Activated T-helper 2 cell treated with anti-CD3 and anti-CD28 coated beads, Interferon-gamma antibody, Interleukin-2, Interleukin-4, amounts not matched to agents 10 μg/mL and 5 μg/mL and 100 μg/mL, durations not matched to agents 14 hours and 24 hours and 36 hours (primary cell): ENCODE measurements around the gene UXS1. TPM values are rescaled to one million over a fixed set of nuclear protein-coding genes. Genes with fewer than 3 reads are reported as not detected.
A peak's percentile ranks its signal among the peaks of the same experiment; 100 is the strongest.
"Not testable (repeated sequence)": the region's sequence is repeated elsewhere in the genome, so short reads cannot be mapped to it uniquely, and the experiment has no call there.

Experiments
- DNase-seq: peaks from one replicate; pipeline ENCODE4 v3.0.0; 2021; ENCODE audit warnings: low spot score
- H3K27ac Mint-ChIP-seq: one replicate; pipeline ENCODE4 v1.8.0; 2021; ENCODE audit warnings: mixed read lengths
- H3K27me3 Mint-ChIP-seq: one replicate; pipeline ENCODE4 v1.8.0; 2021; ENCODE audit warnings: low read depth, mixed read lengths
- H3K36me3 Mint-ChIP-seq: one replicate; pipeline ENCODE4 v1.8.0; 2021; ENCODE audit warnings: low read depth, mixed read lengths
- H3K4me1 Mint-ChIP-seq: one replicate; pipeline ENCODE4 v1.8.0; 2021; ENCODE audit warnings: low read depth, mixed read lengths
- H3K4me3 Mint-ChIP-seq: one replicate; pipeline ENCODE4 v1.8.0; 2021; ENCODE audit warnings: low read depth, mild to moderate bottlenecking, moderate library complexity, mixed read lengths
- H3K9me3 Mint-ChIP-seq: one replicate; pipeline ENCODE4 v1.8.0; 2021; ENCODE audit warnings: mixed read lengths
- intact Hi-C: fragments of 100-400 bp; cut with micrococcal nuclease; formaldehyde crosslinking; loops from one replicate; pipeline ENCODE4 v1.15.1; 2023
- total RNA-seq: library from RNA; stranded (reverse); gene quantifications from 2 replicates; pipeline ENCODE4 v1.2.3, GENCODE V29; 2022

UXS1 gene
- 29.7 and 34.9 TPM in 2 replicates for total RNA-seq

DNA sequence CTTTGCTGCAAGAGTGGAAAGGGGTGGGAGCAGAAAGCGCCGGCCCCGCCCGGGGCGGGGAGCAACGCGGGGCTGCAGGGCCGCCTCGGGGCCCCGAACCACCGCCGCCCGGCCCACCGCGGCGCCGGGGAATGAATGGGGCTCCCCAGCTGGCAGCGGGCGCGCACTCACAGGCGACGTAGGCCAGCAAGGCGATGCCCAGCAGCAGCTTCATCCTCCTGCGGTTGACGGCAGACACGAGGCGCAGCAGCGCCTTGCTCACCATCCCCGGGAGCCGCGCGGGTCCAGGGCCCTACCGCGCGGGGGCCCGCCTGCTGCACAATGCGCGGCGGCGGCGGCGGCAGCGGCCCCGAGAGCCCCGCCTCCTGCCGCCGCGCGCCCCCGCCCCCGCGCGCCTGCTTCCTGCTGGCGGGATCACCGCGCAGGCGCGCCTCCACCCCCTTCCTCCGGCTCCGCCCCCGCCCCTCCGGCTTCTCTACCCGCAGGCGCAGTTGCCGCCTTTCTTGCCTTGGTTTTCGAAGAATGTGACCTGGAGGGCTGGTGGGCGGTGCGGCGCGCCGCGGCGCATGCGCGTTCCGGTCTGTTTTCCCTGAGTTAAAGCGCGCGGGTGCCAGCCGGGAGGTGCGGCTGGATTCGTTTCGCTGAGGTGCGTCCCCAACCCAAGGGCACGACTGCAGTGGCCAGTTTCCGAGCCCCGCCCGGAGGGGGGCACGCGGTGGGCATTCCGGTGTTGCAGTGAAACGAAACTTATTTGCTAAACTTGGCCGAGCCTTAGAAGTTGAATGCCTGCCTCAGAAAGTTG is at the start of gene UXS1:
TSS of gene UXS1 (minus strand) at position 325 of the 802 bp plus-strand sequence. CDS start at position 265, 60 bp downstream.
- Mint-ChIP-seq H3K27ac (peak within 1 kb of the TSS; percentile 75), H3K4me1 (peaks cover 32% of the 10 kb centered on the region), H3K27me3 (peaks cover 18% of the 10 kb centered on the region), H3K4me3 (peak within 1 kb of the TSS; percentile 85), H3K9me3 (no peaks in the 10 kb centered on the region), H3K36me3 (peaks cover 13% of the 10 kb centered on the region)
- DNase-seq = peak; percentile 97
- intact Hi-C loops = loop anchor here (1.0 to 2.0 kb wide), 2 partner anchors 34 to 89 kb away; no protein-coding TSS in a partner anchor

DNA sequence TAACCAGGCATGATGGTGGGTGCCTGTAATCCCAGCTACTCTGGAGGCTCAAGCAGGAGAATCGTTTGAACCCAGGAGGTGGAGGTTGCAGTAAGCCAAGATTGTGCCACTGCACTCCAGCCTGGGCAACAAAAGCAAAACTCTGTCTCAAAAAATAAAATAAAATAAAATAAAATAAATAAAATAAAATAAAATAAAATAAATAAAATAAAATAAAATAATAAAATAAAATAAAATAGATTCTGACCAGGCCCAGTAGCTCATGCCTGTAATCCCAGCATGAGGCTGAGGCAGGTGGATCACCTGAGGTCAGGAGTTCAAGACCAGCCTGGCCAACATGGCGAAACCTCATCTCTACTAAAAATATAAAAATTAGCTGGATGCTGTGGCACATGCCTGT is 45.4 kb upstream of the UXS1 start:
- H3K4me1 Mint-ChIP-seq, intact Hi-C loops, H3K4me3 Mint-ChIP-seq, H3K27me3 Mint-ChIP-seq, DNase-seq, H3K36me3 Mint-ChIP-seq, H3K27ac Mint-ChIP-seq: not testable (repeated sequence)
- H3K9me3 Mint-ChIP-seq = peaks cover 28% of the 10 kb centered on the region

DNA sequence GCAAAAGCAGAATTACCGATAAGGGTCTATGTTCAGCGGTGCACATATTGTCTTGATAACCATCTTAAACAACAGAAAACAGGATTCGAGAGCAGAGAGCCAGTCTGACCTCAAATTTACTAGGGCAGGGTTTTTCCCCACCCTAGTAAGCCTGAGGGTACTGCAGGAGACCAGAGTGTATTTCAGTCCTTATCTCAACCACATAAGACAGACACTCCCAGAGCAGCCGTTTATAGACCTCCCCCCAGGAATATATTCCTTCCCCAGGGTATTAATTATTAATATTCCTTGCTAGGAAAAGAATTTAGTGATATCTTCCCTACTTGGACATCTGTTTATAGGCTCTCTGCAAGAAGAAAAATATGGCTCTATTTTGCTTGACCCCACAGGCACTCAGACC is 41.3 kb upstream of the UXS1 start:
- DNase-seq, H3K27ac Mint-ChIP-seq, H3K4me1 Mint-ChIP-seq, H3K4me3 Mint-ChIP-seq, intact Hi-C loops, H3K36me3 Mint-ChIP-seq, H3K27me3 Mint-ChIP-seq: not testable (repeated sequence)
- H3K9me3 Mint-ChIP-seq = peaks cover 42% of the 10 kb centered on the region

GRCh38 chr2:106233350-106233706 is 39.2 kb upstream of the UXS1 start:
- DNase-seq = no peak
- Mint-ChIP-seq H3K27me3 (peaks cover under 1% of the 10 kb centered on the region), H3K9me3 (peaks cover 42% of the 10 kb centered on the region), H3K27ac (no peak overlapping the region), H3K36me3 (no peaks in the 10 kb centered on the region), H3K4me1 (no peaks in the 10 kb centered on the region), H3K4me3 (no peak overlapping the region)
- intact Hi-C loops = no loop called here

DNA sequence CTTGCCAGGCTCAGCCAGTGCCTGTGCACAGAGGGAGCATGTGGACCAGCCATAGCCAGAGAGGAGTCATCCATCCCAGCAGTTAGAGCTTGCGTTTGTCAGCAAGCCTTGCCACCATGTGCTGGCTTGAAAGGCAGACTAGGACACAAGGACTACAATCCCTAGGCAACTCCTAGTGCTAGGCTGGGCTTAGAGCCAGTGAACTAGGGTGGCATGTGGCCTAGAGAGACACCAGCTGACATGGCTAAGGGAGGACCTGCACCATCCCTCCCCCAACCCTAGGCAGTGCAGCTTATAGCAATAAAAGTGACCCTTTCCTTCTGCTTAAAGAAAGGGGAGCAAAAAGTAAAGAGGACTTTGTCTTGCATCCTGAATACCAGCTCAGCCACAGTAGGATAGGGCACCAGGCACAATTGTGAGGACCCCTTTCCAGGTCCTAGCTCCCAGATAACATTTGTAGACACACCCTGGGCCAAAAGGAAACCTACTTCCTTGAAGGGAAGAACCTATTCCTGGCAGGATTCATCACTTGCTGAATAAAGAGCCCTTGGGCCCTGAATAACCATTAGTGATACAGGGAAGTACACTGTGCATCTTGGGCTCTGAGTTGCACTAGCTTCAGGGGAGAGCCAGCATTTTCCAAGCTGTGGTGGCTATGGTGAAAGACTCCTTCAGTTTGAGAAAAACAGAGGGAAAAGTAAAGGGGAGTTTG is 38.7 kb upstream of the UXS1 start:
- Mint-ChIP-seq H3K36me3 (no peaks in the 10 kb centered on the region), H3K9me3 (peaks cover 42% of the 10 kb centered on the region), H3K4me1 (no peaks in the 10 kb centered on the region), H3K27me3 (peaks cover 1% of the 10 kb centered on the region), H3K4me3 (no peak overlapping the region), H3K27ac (no peak overlapping the region)
- intact Hi-C loops = no loop called here
- no peak for DNase-seq

GRCh38 chr2:106223347-106223746 is 29.2 kb upstream of the UXS1 start:
- Mint-ChIP-seq H3K4me3 (no peak overlapping the region), H3K27ac (no peak overlapping the region), H3K36me3 (no peaks in the 10 kb centered on the region), H3K27me3 (peaks cover 3% of the 10 kb centered on the region), H3K4me1 (no peaks in the 10 kb centered on the region), H3K9me3 (no peaks in the 10 kb centered on the region)
- DNase-seq = no peak
- intact Hi-C loops = no loop called here

- H3K9me3 Mint-ChIP-seq, H3K27ac Mint-ChIP-seq, intact Hi-C loops, H3K4me1 Mint-ChIP-seq, H3K4me3 Mint-ChIP-seq, DNase-seq, H3K36me3 Mint-ChIP-seq, H3K27me3 Mint-ChIP-seq: not testable (repeated sequence)
Measured at GRCh38 chr2:106222057-106222456, 28.0 kb upstream of the UXS1 start.

DNA sequence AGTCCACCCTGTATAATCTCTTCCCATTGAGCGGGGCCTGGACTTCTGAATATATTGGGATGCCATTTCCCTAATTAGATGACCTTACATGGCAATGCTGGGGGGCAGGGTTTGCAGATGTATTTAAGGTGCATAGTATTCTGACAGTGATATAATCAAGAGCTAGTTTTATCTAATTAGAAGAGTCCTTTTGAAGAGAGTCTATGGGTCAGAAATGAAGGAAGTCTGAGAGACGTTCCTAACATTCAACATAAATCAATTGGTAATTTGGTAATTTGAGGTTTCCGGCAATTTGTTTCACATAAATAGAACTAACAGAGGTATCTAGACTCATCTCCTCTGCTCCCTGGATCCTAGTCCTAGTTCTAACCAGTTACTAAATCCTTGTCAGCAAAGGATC is 25.7 kb upstream of the UXS1 start:
- no peak for DNase-seq
- H3K36me3 Mint-ChIP-seq = no peaks in the 10 kb centered on the region
- no peaks in the 10 kb centered on the region for H3K9me3 Mint-ChIP-seq
- H3K27ac Mint-ChIP-seq = no peak overlapping the region
- peaks cover 1% of the 10 kb centered on the region for H3K4me1 Mint-ChIP-seq
- intact Hi-C loops = no loop called here
- H3K27me3 Mint-ChIP-seq = peaks cover 12% of the 10 kb centered on the region
- H3K4me3 Mint-ChIP-seq = no peak overlapping the region

DNA sequence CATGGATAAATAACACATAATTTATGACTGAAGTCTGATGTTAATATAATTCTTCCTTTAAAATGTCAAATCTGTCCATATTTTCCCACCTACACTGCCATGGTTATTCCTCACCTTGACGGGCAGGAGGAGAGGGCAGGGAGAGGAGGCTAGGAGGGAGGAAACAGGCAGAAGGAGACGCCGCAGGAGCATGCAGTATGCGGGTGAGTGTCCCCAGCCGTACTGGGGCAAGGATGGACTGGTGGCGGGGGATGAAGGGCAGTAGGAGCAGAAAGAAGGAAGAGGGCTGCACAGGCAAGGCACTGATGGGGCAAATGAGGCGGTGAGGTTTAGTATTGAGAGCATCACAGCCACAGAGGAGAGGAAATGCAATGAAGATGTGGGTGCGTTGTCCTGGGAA is 25.1 kb upstream of the UXS1 start:
- intact Hi-C loops, H3K36me3 Mint-ChIP-seq, H3K9me3 Mint-ChIP-seq, H3K4me1 Mint-ChIP-seq, H3K27ac Mint-ChIP-seq, DNase-seq, H3K4me3 Mint-ChIP-seq: not testable (repeated sequence)
- H3K27me3 Mint-ChIP-seq = peaks cover 12% of the 10 kb centered on the region

GRCh38 chr2:106208874-106209273 is 14.8 kb upstream of the UXS1 start:
- intact Hi-C loops = no loop called here
- Mint-ChIP-seq H3K27me3 (peaks cover 17% of the 10 kb centered on the region), H3K4me3 (no peak overlapping the region), H3K27ac (no peak overlapping the region), H3K4me1 (no peaks in the 10 kb centered on the region), H3K36me3 (no peaks in the 10 kb centered on the region), H3K9me3 (peaks cover 6% of the 10 kb centered on the region)
- no peak for DNase-seq

DNA sequence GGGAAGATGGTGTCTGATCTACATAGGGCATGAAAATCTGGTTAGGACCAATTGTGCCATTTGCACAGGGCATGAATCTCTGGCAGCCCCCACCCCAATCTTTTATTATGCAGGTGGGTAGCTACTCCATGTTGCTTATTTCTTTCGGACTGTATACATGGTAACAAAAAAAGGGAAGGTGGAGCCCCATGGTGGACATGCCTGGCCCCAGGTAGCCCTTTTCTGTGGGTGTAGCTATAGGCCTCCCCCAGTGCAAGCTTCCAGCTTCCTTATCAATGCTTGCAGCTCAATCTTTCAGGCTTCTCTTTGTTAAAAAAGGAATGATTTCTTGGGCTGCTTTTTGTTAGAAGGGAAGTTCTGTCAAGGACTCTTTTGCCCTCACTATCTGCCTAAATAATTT is 14.3 kb upstream of the UXS1 start:
- intact Hi-C loops = no loop called here
- peaks cover 19% of the 10 kb centered on the region for H3K27me3 Mint-ChIP-seq
- no peak overlapping the region for H3K4me3 Mint-ChIP-seq
- H3K9me3 Mint-ChIP-seq = peaks cover 6% of the 10 kb centered on the region
- H3K27ac Mint-ChIP-seq = no peak overlapping the region
- no peaks in the 10 kb centered on the region for H3K36me3 Mint-ChIP-seq
- no peaks in the 10 kb centered on the region for H3K4me1 Mint-ChIP-seq
- no peak for DNase-seq

DNA sequence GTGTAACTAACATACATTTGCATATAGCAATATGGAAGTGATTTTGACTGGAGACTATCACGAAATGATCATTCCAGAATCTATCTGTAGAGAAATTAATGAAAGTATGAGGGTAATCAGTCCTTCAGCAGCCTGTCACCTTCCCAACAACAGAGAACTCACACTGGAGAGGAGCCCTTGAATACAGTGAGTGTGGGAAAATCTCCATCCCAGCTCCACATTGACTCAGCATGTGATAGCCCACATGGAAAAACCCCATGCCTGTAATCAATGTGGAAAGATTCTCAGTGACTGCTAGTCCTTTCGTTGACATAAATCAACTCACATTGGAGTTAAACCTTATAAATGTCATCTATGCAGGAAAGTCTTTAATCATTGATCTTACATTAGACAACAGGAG is 13.1 kb upstream of the UXS1 start:
- H3K27ac Mint-ChIP-seq = no peak overlapping the region
- no peak for DNase-seq
- H3K4me3 Mint-ChIP-seq = no peak overlapping the region
- H3K27me3 Mint-ChIP-seq = peaks cover 24% of the 10 kb centered on the region
- intact Hi-C loops = no loop called here
- H3K36me3 Mint-ChIP-seq = no peaks in the 10 kb centered on the region
- H3K4me1 Mint-ChIP-seq = no peaks in the 10 kb centered on the region
- H3K9me3 Mint-ChIP-seq = peaks cover 6% of the 10 kb centered on the region

DNA sequence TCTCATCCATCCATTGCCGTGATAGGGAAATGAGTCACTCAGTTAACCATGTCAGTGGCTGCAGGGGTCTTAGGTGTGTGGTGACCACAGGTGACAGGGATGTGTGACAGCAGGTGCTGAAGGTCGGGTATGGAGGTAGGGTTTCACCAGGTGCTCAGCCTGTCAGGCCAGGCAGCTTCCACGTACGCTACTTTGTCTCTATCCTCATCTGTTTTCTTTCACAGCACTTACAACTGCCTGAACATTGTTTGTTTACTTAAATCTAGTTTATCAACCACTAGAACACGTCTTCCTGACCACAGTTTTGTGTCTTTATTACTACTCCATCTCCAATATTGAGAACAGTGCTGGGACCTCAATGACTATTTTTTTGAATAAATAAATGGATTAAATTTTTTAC is 11.4 kb upstream of the UXS1 start:
- H3K36me3 Mint-ChIP-seq = no peaks in the 10 kb centered on the region
- H3K9me3 Mint-ChIP-seq = peaks cover 6% of the 10 kb centered on the region
- H3K4me1 Mint-ChIP-seq = no peaks in the 10 kb centered on the region
- intact Hi-C loops = no loop called here
- no peak overlapping the region for H3K27ac Mint-ChIP-seq
- H3K4me3 Mint-ChIP-seq = no peak overlapping the region
- no peak for DNase-seq
- peaks cover 32% of the 10 kb centered on the region for H3K27me3 Mint-ChIP-seq
